GM15510 (cell line): ENCODE data around the gene EPAS1.

Experiments used
- POLR2A ChIP-seq: IDR thresholded peaks from 3 replicates; pipeline ENCODE4 v1.6.1; 2011; ENCODE audit warnings: borderline replicate concordance; ENCODE audit not compliant: insufficient read length; ENCODE audit errors: extremely low read depth

EPAS1 gene

DNA sequence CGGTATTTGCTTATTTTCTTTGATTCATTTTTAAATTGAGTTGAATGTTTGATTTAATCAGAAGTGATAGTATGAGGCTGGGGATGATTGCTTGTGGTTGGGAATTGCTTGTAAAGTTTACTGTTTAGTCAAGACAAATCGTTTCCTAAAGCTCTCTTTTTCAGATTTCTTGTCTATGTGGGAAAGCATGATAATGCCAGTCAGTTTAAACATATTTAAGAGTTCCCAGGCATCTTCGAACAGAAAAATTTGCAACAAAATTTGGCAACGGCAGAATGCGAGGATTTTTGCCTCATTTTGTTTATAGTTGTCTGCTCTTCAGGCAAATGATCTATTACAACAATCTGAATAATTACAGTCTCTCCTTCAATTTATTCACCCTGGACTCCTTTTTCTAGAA is 22.5 kb downstream of the EPAS1 start:
- TF ChIP-seq POLR2A = no peak

DNA sequence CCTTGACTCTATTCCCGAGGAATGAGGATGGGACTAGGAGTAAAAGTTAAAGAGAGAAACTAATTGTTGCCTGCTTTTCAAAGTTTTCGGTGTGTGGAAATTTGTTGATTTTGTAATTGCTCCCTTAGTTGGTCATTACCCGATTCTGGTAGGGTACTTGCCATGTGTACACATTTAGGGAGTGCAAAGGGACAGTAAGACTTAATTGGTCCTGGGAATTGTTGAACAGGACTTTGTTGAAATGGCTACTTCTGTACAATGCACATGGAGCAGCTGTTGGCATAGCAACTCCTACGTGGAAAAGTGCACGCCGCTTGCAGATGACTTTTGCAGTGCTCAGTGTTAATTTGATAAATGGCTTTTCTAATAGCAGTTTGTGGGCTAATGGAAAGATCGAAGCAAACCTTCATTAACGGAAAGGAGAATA is 22.9 kb downstream of the EPAS1 start:
- TF ChIP-seq POLR2A = no peak

DNA sequence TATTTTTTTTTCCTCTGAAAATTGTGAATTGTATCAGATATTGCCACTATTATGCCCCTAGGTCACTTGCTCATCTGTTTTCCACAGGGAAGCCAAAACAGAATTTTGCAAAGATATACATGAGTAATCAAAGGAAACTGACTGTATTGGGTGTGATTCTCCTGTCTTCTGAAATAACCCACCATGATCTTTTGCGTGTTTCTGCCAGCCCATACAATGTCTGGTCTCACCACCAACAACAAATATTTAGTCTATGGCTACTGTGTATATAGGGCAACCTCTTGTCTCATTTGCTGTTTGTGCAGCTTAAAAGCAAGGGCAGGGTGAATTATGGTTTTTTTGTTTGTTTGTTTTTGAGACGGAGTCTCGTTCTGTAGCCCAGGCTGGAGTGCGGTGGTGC is 26.5 kb downstream of the EPAS1 start:
- no peak for TF ChIP-seq POLR2A

DNA sequence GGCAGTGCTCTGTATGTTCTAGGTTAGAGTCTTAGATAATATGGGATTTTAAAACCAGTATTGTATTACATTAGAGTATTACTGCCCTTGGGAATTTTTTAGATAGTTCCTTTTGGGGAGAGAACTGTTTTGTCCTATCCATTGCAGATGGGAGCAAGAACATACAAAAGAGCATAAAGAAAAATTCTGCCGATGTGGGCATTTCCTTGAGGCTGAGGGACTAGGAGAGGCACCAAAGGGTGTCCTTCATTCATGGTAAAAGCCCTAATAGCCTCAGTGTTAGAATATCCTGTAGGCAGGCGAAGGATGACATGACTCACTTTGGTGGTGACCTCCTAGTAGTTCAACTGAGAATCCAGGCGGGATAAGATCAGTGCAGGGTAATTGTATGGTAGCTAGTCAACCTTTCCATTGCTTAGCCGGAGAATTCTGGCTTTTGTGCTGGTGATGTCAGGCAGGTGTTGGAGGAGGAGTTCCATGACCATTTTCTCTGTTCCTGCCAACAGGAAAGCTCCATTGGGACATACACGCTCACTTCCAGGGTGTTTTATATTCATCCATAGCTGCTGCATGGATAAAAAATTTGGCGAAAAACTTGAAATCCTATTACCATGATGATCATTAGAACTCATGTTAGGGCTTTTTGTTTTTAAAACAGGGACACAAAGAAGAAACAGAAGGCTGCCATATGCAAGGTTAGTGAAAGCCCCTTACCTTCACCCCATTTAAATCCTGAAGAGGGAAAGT is 28.1 kb downstream of the EPAS1 start:
- no peak for TF ChIP-seq POLR2A

DNA sequence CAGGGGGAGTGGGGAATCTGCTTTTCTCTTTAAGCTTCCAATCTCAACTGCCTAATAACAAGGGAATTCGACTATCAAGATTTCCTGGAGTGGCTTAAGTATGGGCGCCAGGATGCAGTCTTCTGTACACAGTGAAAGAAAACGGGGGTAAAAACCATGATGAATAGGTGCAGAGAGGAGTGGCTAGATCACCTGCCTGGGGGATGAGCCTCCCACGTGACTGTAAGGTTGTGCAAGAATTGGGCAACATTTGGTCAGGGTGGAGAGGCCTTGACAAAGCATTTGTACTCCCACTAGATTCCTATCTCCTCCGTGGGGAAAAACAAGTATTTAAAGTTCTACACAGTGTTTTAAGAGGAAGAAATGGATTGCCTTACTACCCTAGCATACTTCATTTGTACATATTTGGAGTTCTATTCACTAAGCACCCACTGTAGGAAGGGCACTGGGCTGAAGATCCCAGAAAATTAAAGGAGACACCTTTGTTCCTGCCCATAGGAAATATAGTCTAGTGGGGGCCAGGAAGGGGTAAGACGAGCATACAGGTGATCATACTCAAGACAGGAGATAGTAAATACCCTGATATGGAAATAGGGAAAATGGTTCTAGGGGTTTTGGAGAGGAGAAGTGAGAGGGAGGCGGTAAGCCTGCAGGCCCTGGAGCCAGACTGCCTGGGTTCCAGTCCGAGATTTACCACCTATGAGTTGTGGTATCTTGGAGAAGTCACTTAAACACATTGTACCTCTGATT is 29.2 kb downstream of the EPAS1 start:
- no peak for TF ChIP-seq POLR2A

DNA sequence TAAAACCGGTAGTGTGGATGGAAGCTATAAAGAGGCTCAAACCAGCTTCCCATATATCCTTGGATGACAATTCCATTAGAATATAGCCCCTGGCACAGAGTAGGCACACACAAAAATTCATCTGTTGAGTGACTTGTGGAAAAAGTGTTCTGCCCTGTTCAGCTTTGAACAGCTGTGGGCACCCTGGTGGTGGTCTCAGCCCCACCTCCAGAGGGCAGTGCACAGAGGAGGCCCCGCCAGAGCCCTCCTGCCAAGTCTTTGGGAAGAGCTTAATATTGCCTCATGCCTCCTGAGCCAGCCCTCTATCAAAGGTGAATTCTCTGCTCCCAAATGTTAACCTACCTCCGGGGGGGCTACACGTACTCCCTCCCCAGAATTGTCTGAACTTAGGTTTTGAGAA is 30.4 kb downstream of the EPAS1 start:
- no peak for TF ChIP-seq POLR2A

DNA sequence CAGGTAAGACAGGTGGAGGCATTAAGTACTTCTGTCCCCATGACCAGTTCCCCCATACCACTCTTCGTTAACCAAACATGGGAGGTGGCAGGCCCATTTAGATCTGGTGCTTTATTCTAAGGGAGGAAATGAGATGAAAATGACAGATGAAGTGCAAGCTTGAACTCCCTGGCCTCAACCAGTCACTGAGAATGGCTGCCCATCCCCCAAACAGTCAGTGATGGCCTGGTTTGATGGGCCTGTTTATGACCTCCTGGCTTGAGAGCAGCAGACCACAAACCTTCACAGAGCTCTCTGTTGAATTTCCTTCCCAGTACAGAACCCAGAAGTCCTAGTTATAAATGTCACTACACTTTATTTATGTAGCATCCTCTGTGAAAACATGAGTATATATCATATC is 31.1 kb downstream of the EPAS1 start:
- TF ChIP-seq POLR2A = no peak

DNA sequence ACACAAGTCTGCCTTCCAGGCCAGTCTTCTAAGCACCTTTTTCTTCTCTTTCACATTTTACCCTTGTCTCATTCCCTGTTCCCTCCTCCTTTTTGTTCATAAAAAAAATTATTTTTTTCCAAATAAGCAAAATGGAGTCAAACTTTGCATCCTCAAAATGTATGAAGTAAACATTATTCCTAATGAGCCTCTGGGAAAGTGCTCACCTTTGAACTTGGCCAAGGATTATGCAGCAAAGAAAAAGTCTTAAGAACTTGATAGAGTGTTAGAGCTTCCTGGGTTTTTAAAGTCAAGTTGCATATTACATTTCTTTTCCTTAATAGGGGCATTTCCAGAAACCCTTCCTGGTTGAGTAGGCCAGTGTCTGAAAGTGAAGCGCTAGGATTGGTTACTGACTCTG is 31.6 kb downstream of the EPAS1 start:
- no peak for TF ChIP-seq POLR2A

DNA sequence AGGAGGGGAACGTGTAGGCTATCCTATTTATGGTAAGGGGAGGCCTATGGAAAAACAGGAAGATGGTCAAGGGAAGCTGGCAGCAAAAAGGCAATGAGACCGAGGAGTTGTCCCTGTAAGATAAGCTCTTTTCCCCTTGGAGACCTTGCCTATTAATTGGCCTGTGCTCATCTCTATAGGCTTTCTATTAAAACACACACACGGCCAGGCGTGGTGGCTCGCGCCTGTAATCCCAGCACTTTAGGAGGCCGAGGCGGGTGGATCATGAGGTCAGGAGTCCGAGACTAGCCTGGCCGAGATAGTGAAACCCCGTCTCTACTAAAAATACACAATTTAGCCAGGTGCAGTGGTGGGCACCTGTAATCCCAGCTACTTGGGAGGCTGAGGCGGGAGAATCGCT is 32.1 kb downstream of the EPAS1 start:
- no peak for TF ChIP-seq POLR2A

DNA sequence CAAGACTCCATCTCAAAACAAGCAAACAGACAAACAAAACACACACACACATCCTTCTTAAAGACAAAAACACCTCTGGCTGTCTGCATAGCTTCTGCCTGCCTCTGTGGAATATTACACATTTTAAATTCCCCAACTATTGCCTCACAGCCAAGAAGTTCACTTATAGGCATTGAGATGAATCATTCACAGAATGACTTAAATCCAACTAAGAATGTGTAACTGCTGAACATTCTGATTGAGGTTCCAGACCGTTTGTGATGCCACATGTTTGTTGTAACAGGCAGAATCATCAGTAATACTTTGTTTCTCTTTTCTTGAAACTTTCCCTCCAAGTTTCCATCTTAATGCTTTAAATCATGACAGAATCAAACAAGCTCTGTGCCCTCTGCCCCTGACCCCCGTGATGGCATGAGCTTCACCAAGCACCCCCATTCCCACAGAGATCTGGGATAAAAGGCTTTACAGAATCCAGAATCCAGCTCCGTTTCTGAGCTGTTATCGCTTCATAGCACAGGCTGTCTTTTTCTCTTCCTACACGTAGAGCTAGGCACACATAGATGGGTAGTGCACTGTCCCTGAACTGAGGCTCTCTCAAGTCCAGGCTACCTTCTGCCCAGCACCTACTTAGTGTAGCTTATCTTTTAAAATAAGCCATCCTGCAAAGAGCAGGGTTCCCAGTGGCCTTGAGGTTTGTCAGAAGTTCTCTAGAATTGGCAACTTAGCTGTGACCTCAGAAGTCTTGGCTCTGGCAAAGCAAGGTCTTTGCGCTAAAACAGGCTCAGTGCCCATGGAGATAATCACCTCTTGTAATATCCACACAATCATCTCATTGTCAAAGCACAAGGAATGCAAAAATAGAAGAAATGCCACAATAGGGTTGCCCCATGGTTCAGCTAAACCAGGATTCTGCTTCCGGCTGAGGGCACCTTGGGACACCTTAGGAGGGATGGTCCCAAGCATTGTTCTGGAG is 32.9 kb downstream of the EPAS1 start:
- TF ChIP-seq POLR2A = no peak

DNA sequence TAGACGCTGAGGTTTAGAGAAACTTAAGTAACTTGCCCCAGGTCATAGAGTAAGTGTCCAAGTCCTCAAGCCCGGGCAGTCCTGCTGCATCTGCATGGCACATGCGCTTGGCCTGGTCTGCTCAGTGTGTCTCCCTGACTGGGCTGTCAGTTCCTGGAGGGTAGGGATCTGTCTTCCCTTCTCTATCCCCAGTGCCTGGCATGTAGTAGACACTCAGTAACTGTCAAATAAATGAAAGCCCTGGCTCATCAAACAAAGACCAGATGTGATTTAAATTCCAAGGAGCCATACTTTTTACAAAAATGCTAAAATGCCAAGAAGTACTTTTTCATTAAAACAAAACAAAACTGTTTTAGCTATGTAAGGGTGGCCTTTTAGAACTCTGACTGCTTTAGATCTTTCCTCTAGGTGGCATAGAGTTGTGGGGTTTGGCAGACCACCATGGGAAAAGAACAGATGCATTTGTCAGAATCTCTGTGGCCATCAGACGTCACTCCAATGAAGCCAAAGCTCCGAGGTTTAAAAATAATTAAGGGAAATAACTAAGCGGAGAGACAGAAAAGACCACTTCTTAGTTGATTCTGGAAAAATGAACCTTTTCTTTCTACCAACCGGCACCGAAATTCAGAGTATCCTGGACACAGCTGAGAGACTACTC is 34.0 kb downstream of the EPAS1 start:
- no peak for TF ChIP-seq POLR2A

DNA sequence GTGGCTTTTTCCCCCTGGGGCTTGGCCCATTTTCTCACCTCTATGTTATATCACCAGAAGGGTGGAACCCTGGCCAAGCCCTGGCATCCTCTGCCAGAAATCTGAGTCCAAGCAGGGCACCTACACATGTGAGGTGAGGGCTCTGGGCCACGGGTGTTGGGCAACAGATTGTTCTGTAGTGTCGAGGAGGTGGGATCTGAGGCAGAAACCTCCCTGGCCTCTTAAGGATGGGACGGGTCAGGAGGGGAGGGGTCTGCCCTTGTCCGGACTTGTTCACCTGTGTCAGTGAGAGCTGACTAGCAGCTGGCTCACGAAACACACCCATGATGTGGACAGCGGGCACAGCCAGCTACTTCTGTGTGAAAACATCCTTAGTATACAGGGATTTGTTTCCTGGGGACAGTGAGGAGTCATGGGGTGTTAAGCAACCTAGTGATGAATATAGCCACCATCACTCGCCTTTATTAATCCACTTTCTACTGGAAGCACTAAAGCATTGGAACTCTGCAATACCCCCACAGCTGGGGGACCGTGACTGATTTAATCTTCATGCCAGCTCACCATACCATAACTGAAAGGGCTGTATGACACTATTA is 35.6 kb downstream of the EPAS1 start:
- TF ChIP-seq POLR2A = no peak

DNA sequence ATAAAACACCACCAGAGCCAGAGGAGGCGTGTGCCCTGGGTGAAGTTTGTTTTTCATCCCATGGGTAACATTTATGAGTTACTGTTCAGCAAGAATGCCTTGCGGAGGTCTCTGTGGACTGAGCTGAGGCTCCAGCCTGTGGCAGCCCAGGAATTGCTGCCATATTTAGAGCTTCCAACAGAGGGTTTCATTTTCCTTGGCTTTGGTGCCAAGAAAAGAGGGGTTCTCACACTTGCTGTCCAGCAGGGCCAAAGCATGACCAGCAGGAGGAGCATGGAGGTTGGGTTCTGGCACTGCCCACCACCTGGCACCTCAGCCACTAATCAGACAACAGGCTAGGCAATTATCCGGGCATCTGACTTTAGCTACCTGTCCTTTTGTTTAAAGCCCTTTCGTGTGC is 36.7 kb downstream of the EPAS1 start:
- no peak for TF ChIP-seq POLR2A

DNA sequence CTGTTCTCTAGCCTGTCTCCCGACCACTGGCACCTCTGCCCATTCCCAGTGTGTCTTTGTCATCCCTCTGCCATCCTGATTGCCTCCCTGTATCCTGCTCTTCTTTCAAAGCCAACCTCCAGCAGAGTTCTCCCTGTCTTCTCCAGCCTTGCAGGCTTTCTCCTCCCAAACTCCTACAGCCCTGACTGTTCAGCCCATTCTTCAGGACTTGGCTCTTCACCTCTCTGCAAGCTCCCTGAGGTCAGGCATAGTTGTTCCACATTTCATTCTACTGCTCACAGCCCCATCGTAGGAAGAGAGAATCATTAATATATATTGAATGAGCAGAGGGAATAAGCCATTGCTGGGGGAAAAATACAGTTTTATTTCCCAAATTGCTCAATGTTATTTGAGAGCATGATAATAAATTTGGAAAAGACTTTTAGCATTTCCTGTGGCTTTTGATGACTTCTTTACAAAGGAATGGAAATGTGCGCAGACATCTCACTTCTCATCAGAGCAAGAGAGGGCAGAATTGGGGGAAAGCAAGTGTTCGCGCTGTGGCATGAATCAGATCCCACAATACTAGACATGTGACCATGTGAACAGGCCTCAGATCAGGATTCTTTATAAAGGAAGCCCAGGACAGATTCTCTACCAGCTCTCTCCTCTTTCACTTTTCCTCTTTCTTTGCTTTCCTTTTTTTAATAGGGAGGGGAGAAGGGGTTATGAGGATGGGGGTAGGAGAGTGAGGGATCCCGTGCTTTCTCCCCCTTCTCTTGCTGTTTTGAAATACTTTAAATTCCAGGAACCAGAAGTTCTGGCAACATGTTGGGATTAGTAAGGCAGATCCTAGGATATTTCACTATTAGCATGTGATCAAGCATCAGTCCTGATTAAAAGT is 37.4 kb downstream of the EPAS1 start:
- no peak for TF ChIP-seq POLR2A
